ENCODE data around the gene FAM118A.
"Not testable (repeated sequence)": the region's sequence is repeated elsewhere in the genome, so short reads cannot be mapped to it uniquely, and the experiment has no call there.

Gene FAM118A

DNA sequence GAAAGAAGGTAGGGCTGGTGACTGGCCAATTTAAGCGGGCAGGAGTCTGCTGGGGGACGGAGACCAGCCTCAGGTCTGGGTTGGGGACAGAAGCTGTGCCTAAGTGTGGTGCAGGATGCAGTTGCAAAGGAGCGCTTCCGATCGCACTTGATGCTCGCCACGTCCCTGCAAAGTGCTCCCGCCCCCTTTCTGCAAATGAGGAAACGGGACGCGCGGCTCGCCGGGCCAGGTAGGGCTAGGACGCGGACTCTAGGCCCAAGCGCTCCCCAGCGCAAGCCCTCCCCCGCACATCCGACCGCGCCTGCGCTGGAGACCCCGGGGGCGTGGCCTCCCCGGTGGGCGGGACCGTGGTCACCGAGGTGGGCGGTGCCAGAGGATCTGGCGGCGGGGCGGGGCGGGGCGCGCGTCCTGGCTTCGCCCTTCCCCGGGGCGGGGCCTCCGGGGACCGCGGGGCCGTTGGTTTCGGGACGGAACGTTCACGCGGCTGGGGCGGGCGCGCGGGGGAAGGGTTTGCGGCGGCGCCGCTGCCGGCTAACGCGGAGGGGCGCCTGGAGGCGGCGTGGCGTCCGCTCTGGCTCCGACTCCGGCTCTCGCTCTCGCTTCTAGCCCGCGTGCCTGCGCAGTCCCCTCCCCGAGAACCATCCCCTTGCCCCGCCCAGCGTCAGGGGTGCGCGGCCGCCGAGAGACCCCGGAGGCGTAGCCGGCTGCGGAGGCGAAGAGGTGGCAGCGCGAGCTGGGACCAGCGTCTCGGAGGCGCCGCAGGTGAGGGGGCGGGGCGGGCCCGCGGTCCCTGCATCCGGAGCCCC is at the start of gene FAM118A:
Gene FAM118A (plus strand): TSS at position 513 of the 806 bp plus-strand sequence. CDS start 12,446 bp downstream, outside the sequence.
- DNase-seq: peak; percentile 93

DNA sequence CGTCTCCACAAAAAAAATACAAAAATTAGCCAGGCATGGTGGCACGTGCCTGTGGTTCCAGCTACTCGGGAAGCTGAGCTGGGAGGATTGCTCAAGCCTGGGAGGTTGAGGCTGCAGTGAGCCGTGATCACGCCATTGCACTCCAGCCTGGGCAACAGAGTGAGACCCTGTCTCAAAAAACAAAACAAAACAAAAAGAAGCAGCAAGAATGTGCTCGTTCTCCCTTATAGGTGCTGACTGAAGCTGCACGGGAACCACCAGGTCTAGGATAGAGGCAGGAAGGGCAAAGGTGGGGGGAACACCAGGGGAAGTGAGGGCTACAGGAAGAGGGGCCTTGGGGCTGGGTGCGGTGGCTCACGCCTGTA is 49.4 kb upstream of the FAM118A start:
- DNase-seq: not testable (repeated sequence)

DNA sequence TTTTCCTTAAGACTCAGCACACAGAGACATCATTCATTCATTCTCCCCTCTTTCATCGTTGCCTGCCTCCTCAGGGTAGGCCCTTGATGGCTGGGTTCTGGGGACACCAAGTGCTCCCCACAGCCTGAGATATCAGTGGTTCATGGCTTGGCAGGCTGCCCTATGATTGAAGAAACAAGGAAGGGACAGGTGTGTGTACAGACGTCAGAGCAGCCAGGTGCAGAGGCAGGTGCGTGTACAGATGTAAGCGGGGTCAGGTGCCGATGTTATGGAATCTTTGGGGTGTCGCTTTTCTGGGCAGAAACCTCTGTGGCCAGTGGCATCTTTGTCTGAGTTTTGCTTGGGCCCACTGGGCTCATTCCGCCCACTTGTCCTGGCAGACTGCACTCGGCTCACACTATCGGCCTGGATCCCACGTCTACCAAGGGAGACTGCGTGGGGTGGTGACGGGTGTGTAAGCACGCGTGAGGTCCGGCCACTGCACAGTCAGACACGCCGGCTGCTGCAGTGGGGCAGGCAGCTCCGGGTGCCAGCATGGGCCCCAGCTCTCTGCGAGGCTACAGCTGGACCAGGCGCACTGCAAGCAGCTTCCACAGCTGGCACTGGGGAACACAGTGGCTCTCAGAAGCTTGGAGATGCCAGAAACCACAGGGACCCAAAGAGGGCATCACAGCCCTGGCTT is 48.2 kb upstream of the FAM118A start:
- no peak for DNase-seq

DNA sequence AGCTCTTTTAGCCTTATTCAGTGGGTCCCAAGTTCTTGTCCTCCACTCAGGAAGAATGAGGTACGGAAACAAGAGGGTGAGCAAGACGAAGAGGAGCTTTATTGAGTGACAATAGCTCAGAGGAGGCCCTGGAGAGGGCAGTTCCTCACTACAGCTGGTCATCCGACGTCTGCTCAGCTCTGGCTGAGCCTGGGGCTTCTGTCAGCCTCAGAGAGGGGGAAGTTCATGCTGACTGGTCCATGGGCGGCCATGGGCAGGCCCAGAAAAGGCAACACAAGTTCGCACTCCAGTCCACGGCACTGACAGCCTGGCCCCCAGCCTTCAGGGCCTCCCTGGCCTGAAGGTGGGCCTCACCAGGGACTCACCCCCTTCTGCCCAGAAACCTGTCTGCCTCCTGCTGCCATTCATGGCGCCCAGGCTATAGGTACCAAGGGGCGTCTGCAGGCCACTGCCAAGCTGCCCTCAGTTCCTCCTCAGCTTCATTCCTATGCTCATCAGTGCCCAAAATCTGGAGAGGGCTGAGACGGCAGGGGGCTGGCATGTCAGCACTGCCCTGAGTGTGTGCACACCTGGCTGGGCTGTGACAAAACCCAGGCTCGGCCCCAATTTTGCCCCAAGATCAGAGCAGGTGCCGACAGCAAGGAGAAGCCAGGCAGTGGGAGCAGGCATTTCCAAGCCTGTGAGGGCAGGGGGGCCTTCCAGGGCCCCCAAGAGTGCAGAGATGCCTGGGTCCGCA is 47.4 kb upstream of the FAM118A start:
- no peak for DNase-seq

DNA sequence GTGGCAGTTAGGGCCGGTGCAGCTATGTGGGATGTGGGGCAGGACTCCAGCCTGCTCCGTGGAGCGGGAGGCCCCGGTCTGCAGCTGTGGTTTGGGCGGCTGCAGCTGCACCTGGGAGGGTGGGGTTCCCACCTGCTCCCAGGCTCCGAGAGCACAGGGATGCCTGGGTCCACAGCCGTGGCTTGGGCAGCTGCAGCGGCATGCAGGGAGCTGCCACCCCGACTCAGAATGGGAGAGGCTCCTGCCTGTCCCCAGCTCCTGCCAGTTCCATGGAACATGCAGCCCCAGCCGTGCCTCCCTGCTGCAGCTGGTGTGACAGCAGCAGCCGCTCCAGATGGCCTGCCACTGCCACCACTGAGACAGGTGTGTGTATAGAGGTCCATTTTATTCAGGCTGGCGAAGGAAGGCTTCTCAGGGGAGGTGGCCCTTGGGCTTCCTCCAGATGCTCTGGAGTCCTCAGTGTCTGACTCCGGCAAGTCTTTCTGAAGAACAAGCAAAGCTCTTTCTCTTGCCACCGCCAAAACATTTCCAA is 46.7 kb upstream of the FAM118A start:
- DNase-seq: no peak

DNA sequence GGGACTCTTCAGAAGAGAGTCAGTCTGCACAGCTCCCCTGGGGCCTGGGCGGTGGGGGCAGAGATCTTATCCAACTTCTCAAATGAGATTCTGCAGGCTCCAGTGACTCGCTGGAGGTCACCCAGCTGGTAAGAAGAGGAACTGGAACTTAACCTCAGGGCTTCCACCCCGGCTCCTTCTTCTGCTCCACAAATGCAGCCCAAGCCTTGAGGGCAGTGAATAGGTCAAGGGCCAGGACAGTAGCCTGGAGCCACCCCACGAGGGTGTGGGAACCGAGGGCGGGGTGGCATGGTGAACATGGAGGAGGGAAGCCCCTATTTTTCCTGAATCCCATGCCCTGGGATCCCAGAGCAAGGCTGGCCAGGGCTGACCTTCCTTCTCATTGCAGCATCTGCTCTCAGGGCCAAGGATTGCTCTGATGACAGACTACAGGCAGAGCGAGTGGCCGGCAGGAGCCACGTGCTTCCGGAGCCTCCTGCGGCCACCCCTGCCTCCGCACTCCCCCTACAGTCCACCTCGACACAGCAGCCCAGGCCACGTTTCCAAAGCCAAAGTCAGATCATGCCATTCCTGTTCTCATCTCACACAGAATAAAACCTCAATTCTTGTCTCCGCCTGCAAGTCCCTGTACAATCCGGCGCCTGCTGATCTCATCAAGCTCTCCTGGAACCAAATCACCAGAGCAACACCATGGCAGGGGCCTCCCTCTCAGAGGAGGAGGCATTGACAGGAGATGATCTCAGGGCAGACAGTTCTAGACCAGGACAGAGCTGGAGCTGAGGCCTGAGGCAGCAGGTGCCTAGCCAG is 46.1 kb upstream of the FAM118A start:
- peak; percentile 21 for DNase-seq

DNA sequence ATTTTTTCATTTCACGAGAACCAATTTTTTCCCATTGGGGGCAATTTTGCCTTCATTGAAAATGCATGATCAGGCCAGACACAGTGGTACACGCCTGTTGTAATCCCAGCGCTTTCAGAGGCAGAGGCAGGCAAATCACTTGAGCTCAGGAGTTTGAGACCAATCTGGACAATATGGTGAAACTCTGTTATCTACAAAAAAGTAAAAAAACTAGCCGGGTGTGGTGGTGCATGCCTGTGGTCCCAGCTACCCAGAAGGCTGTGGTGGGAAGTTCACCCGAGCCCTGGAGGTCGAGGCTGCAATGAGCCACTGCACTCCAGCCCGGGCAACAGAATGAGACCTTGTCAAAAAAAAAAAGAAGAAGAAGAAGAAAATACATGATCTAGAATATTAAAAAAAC is 44.2 kb upstream of the FAM118A start:
- DNase-seq: no peak

DNA sequence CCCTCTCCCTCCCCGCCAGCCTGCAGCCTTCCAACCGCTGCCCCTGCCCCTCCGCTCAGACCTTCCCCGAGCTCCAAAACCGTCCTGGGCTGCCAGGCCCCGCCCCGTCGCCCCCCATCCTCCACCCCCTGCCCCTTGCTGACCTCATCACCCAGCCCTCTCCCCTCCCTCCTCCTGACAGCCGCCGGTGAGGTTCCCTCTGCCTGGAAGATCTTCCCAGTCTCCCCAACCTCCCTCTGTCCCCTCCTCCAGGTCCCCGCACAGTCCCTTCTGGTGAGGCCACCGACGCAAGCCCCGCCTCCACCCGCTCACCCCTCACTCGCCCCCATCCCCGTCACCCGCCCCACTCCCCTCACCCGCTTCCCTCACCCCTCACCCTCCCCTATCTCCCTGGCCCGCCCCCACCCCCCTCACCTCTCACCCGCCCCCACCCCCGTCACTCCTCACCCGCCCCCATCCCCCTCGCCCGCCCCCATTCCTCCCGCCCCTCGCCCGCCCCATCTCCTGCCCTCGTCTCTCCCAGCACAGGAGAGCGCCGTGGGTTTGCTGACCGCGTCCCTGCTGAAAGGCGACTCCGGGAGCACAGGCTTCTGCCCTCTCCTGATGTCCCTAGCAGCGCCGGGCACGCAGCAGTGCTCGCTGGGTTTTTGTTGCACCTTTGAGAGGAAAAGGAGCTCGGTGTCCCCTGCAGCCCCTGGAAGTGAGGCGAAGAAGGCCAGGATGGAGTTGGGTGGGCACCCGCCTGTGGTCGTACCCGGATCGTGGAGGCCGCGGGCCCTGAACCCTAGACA is 41.4 kb upstream of the FAM118A start:
- no peak for DNase-seq

DNA sequence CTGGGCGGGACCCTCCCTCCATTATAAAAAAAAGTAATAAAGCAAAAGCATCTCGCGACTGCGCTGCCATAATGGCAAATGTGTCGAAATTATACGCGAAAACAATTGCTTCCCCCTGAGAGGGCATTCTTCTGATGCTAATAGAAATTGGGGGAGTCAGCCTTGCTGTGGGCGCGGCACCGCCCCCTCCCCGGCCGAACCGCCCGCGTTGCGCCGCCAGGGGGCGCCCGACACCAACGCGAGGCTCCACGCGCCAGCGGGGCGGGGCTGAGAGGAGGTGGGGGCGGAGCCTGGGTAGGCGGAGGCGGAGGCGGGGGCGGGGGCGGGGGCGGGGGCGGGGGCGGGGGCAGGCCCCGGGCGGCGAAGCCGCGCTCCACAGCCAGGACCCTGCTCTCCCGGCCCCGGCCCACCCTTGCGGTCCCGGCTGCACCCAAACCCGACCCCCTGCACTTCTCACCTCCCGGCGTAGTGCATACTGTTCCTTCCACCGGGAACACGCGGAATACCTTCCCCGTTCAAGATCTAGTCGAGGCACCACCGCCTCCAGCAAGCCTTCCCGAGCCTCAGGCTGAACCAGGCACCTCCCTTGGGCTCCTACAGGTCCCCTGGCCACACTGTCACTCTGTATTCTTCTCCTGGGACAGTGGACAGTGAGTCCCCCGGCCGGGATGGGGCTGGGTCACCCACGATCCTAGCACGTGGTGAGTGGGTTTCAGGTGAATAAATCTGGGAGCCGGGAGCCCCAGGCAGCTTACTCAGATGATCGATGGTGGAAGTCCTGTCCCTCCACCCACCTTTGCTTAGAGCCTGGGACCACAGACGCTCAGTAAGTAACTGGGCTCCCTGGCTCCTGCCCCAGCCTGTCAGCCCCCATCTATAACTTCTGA is 40.5 kb upstream of the FAM118A start:
- DNase-seq: peak; percentile 75

DNA sequence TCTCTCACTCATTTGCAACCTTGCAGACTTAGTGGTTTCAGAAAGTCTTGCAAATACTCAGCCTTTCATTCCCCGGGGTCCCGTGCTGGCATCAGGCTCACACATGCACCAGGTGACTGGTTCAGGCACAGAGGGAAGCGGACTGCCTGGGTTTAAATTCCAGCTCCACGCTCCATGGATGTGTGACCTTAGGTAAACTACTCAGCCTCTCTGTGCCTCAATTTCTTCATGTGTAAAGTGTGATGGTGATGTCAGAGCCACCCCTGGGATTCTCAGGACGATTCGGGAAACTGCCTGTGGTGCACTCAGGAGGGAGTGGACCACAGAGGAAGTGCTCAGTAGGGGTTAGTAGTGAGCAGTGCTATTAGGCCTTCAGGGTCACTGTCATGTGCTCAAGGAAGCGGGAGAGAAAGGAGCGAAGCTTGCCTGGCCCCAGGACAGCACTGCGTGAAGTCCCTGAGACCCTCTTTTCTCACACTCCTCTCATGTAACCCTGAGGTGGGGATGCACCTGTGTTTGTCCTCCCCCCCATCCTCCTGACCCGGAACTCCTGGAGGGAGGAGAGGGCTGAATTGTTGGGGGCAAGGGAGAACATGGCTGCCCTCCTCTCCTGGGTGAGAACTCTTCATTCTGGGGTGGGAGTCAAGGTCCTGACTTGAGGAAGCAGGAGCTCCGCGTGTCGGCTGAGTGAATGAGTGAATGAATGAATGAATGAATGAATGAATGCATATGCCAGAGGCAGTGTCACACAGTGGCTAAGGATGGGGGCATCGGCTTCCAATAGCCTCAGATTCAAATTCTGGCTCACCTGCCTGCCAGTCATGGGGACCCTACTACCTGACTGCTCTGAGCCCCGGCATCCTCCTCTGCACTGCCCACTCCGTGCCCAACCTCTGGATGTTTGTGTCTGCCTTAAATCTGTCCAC is 39.4 kb upstream of the FAM118A start:
- no peak for DNase-seq

DNA sequence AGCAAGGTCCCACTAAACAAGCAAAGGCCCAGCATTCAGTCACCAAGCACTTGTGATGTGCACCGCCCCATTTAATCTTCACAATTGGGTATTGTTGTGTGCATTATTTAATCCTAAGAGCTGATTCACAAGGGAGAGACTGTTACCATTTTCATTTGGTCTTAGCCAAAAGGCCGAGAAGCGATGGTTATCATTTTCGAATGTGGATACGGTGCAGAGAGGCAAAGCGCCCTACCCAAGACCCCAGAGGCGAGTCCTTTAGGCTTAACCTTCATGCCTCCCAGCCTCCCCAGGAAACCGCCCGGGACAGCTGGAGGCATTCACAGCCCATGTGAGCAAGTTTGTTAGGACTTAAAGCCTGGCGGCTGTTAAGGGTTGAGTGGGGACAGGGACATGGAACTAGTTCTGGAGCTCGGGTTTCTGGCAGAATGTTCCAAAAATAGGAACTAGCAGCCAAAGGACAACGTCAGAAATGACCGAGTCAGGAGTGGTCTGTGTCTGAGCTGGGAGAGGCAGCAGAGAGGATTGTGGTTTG is 38.0 kb upstream of the FAM118A start:
- DNase-seq: no peak

DNA sequence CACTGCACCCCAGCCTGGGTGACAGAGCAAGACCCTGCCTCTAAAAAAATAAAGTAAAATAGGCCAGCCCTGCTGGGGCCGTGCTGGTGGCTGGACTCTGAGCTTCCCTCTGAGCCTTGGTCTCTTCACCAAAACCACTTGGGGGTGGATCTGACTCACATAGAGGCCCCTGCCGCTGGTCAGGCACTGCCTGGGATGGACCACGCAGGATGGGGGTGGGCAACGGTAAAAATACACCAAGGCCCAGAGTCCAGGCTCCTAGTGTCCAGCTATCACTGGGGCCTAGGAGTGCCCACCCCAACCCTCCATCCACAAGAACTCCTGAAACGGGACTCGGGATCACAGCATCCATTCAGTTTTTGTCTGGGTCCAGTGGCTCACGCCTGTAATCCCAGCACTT is 37.2 kb upstream of the FAM118A start:
- no peak for DNase-seq

DNA sequence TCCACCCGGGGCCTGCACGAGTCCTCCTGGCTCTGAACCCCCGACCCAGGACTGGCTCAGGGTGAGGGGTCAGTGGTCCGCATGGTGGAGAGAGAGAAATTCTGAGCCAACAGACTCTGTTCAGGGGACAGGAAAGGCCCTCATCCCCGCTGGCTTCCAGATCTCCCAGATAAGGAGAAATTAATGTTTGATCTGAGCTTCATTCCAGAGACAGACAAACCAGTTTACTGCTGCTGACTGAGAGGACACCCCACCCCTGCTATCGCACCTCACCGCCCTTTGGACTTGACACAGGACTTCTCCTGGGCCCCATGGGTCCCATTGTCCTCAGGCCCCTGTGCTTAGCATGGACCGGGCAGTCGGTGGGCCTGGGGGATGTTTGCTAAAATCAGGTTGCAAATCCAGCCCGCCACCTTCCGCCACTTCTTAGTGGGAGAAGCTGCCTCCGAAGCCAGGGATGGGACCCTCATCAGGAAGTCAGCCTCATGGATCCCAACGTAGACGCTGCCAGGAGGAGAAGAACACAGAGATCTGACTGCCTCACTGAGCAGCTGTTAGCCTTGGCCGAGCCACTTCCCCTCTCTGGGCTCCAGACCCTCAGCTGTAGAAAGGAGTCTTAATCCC is 36.2 kb upstream of the FAM118A start:
- no peak for DNase-seq

DNA sequence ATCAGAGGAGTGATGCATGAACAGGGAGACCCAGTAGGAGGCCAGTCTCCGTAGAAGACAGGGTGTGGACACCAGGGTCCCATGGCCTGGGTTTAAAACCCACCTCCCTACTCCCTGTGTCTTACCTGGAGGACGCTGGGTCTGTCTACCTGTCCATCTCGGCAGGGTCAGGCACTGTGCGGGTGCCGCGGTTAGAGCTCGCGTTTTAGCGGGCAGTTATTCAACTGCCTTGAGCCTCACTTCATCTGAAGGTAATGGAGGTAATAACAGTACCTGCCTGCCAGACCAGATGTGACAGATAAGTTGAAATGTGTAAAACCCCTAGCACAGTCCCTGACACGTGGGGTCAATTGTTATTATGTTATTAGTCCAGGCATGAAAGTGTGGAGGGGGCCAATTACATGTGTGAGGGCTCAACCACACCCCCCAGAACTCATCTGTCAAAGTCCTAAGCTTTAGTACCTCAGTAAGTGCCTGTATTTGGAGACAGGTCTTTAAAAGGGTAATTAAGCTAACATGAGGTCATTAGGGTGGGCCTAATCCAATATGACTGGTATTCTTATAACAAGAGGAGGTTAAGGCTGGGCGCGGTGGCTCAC is 33.1 kb upstream of the FAM118A start:
- DNase-seq: no peak

DNA sequence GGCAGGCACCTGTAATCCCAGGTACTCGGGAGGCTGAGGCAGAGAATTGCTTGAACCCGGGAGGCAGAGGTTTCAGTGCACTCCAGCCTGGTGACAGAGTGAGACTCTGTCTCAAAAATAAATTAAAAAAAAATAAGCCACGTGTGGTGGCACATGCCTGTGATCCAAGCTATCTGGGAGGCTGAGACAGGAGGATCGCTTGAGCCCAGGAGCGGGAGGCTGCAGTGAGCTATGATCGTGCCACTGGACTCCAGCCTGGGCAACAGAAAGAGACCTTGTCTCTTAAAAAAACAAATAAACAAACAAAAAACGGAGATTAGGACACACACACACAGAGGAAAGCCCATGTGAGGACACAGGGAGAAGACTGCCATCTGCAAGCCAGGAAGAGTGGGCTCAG is 32.0 kb upstream of the FAM118A start:
- not testable (repeated sequence) for DNase-seq

DNA sequence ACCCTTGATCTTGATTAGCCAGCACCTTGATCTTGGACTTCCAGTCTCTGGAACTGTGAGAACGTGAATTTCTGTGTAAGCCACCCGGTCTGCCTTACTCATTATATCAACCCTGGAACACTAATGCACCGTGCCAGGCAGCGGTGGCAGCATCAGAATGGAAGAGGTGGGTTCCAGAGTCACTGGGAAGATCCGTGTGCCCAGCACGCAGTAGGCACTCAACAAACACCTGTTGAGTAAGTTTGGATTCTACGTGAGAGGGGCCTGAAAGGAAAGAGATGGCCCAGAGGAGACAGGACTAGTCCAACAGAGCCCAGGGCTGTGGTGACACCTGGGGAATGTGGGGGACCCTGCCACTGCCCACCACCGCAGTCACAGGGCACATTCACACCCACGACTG is 31.6 kb upstream of the FAM118A start:
- no peak for DNase-seq

DNA sequence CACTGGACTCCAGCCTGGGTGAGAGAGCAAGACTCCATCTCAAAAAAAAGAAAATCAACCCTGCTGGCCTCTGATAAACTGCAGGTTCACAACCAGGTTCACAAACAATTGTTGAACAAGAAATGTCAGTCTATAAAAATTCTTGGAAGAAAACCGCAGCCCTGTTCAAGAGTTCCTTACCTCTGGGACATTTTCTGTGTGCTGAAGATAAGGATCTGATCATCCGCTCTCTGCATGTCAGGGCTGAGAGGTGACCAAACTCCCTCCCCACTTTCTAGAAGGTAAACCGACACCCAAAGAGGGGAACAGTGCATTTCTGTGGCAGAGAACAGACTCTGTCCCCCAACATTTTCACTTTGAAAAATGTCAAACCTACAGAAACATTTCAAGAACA is 29.1 kb upstream of the FAM118A start:
- DNase-seq: no peak

DNA sequence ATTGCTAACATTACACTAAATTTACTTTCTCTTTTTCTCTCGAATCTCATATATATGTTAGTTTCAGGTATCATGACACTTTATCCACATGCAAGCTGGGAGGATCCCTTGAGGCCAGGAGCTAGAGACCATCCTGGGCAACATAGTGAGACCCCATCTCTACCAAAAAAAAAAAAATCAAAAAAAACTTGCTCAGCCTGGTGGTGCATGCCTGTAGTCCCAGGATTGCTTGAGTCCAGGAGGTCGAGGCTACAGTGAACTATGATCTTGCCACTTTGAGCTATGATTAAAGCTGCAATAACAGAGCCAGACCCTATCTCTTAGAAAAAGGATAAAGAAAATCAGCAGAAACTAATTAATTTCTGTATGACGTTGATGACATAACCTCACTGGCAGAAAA is 28.7 kb upstream of the FAM118A start:
- DNase-seq: no peak
